Bronchial epithelial cell (primary cell): ENCODE measurements around the gene UGT1A5. TPM values are rescaled to one million over a fixed set of nuclear protein-coding genes. Genes with fewer than 3 reads are reported as not detected.
"Not testable (repeated sequence)": the region's sequence is repeated elsewhere in the genome, so short reads cannot be mapped to it uniquely, and the experiment has no call there.

Source experiments
- DNase-seq: peaks from one replicate; pipeline ENCODE4 v3.0.0-alpha.2; 2010; ENCODE audit warnings: low read depth
- FAIRE-seq: peaks from 2 replicates; lab custom pipeline; 2011; peaks lifted over from hg19 to GRCh38; lab: Jason Lieb, UNC
- H3K27me3 ChIP-seq: 2 replicates; pipeline ENCODE4 v1.5.1; 2011; ENCODE audit warnings: low read length; ENCODE audit not compliant: control insufficient read depth, insufficient read depth
- H3K36me3 ChIP-seq: 2 replicates; pipeline ENCODE4 v1.5.1; 2011; ENCODE audit warnings: low read length; ENCODE audit not compliant: control insufficient read depth, insufficient read depth
- H3K4me3 ChIP-seq: 2 replicates; pipeline ENCODE4 v1.5.1; 2011; ENCODE audit warnings: mild to moderate bottlenecking, low read depth, low read length, control low read depth
- CTCF ChIP-seq: IDR thresholded peaks from 2 replicates; pipeline ENCODE4 v1.5.1; 2011; ENCODE audit warnings: mild to moderate bottlenecking, moderate library complexity, low read length, control low read depth, inconsistent platforms; ENCODE audit not compliant: insufficient read depth, severe bottlenecking
- total RNA-seq: library from RNA; depleted of rRNA; stranded (reverse); fragments of >200 nt; gene quantifications from 2 replicates; pipeline ENCODE4 v1.2.1, GENCODE V29; 2014

The UGT1A5 gene
- total RNA-seq, 1 donor from 2014 or later: 0.26 TPM

GRCh38 chr2:233699424-233700027, 13.2 kb upstream of the UGT1A5 start:
- FAIRE-seq (peak; percentile 85), DNase-seq (no peak)
- H3K4me3 ChIP-seq: no peak overlapping the region
- TF ChIP-seq CTCF: no peak
- no peaks in the 10 kb centered on the region for H3K27me3 ChIP-seq
- H3K36me3 ChIP-seq: no peaks in the 10 kb centered on the region

- Histone ChIP-seq H3K4me3 (no peak overlapping the region), H3K36me3 (no peaks in the 10 kb centered on the region), H3K27me3 (no peaks in the 10 kb centered on the region)
- TF ChIP-seq CTCF: no peak
- FAIRE-seq (no peak), DNase-seq (no peak)
These were observed 12.6 kb upstream of the UGT1A5 start for GRCh38 chr2:233700028-233700635.

GRCh38 chr2:233700842-233701241, 11.9 kb upstream of the UGT1A5 start:
- H3K27me3 ChIP-seq, FAIRE-seq, DNase-seq, H3K4me3 ChIP-seq, H3K36me3 ChIP-seq: not testable (repeated sequence)

GRCh38 chr2:233702238-233702637, 10.5 kb upstream of the UGT1A5 start:
- H3K27me3 ChIP-seq: no peaks in the 10 kb centered on the region
- no peak overlapping the region for H3K4me3 ChIP-seq
- no peaks in the 10 kb centered on the region for H3K36me3 ChIP-seq
- TF ChIP-seq CTCF: no peak
- FAIRE-seq: no peak
- DNase-seq: no peak

GRCh38 chr2:233705911-233706506, 6.7 kb upstream of the UGT1A5 start:
- no peak for FAIRE-seq
- TF ChIP-seq CTCF: no peak
- peak; percentile 51 for DNase-seq
- Histone ChIP-seq H3K4me3 (no peak overlapping the region), H3K27me3 (no peaks in the 10 kb centered on the region), H3K36me3 (peaks cover 1% of the 10 kb centered on the region)

GRCh38 chr2:233706720-233707119, 6.0 kb upstream of the UGT1A5 start:
- Histone ChIP-seq H3K4me3 (no peak overlapping the region), H3K27me3 (no peaks in the 10 kb centered on the region), H3K36me3 (peaks cover 1% of the 10 kb centered on the region)
- DNase-seq (peak; percentile 73), FAIRE-seq (no peak)
- no peak for TF ChIP-seq CTCF
